CD4-positive, CD25-positive, alpha-beta regulatory T cell (primary cell): ENCODE data around the gene ADGRA1. TPM values are rescaled to one million over a fixed set of nuclear protein-coding genes. Genes with fewer than 3 reads are reported as not detected.
A peak's percentile ranks its signal among the peaks of the same experiment; 100 is the strongest.

Experiments
- ATAC-seq, 2 donors: fragments of 150-1000 bp; cut with Tn5 transposase; one replicate each; pipeline ENCODE4 v1.10.0; 2021; ENCODE audit warnings: low read depth in 2 of 2, moderate number of reproducible peaks in 2 of 2, moderate library complexity in 1 of 2
- DNase-seq, 3 donors: peaks; one replicate each; pipeline versions ENCODE4 v3.0.0 to v3.0.0-alpha.2; 2012 to 2022; ENCODE audit warnings: mixed read lengths in 1 of 3
- H3K27ac ChIP-seq: one replicate; pipeline ENCODE4 v1.7.0; 2013; ENCODE audit warnings: mild to moderate bottlenecking, low read length; ENCODE audit not compliant: insufficient read depth, poor library complexity, severe bottlenecking
- H3K27me3 ChIP-seq: one replicate; pipeline ENCODE4 v1.7.0; 2013; ENCODE audit warnings: low read length; ENCODE audit not compliant: control insufficient read depth, insufficient read depth
- H3K36me3 ChIP-seq: one replicate; pipeline ENCODE4 v1.7.0; 2013; ENCODE audit warnings: mild to moderate bottlenecking, low read length, moderate library complexity; ENCODE audit not compliant: control insufficient read depth, insufficient read depth
- H3K4me1 ChIP-seq: 2 replicates; pipeline ENCODE4 v1.7.0; 2013; ENCODE audit warnings: mild to moderate bottlenecking, low read length; ENCODE audit not compliant: insufficient read depth, control insufficient read depth, poor library complexity, severe bottlenecking
- H3K4me3 ChIP-seq: one replicate; pipeline ENCODE4 v1.7.0; 2013; ENCODE audit warnings: low read depth, mild to moderate bottlenecking, low read length, moderate library complexity
- H3K9me3 ChIP-seq, 2 experiments: 1 replicate in 1 of 2; 2 replicates in 1 of 2; pipeline ENCODE4 v1.7.0; 2013; ENCODE audit warnings: low read length in 2 of 2, mild to moderate bottlenecking in 1 of 2, moderate library complexity in 1 of 2; ENCODE audit not compliant: control insufficient read depth in 2 of 2
- H3K27ac Mint-ChIP-seq, 3 donors: one replicate each; pipeline ENCODE4 v1.8.0; 2020 to 2022; ENCODE audit warnings: mild to moderate bottlenecking in 3 of 3, mixed read lengths in 3 of 3, moderate library complexity in 2 of 3
- H3K27me3 Mint-ChIP-seq: one replicate; pipeline ENCODE4 v1.8.0; 2022; ENCODE audit warnings: mild to moderate bottlenecking, mixed read lengths
- H3K36me3 Mint-ChIP-seq: one replicate; pipeline ENCODE4 v1.8.0; 2020; ENCODE audit warnings: mixed read lengths
- H3K4me1 Mint-ChIP-seq, 4 donors: one replicate each; pipeline ENCODE4 v1.8.0; 2020 to 2022; ENCODE audit warnings: mixed read lengths in 4 of 4, mild to moderate bottlenecking in 1 of 4
- H3K4me3 Mint-ChIP-seq, 4 donors: one replicate each; pipeline ENCODE4 v1.8.0; 2020 to 2022; ENCODE audit warnings: mild to moderate bottlenecking in 4 of 4, mixed read lengths in 4 of 4, moderate library complexity in 3 of 4
- H3K9me3 Mint-ChIP-seq, 7 donors: one replicate each; pipeline ENCODE4 v1.8.0; 2020 to 2022; ENCODE audit warnings: mixed read lengths in 7 of 7, mild to moderate bottlenecking in 3 of 7, moderate library complexity in 2 of 7
- polyA plus RNA-seq, 4 donors: library from polyadenylated mRNA; unstranded; fragments of 300-500 nt; fragmentation: Illumina TruSeq; gene quantifications; one replicate each; pipeline ENCODE4 v1.2.3, GENCODE V29; 2021
- total RNA-seq: library from RNA; stranded (reverse); gene quantifications from one replicate; pipeline ENCODE4 v1.2.3, GENCODE V29; 2022

ADGRA1 gene
- total and polyA plus RNA-seq, 5 donors from 2014 or later: not detected

GRCh38 chr10:133125901-133126300 lies 38.2 kb downstream of the ADGRA1 start:
- no peak for DNase-seq
- no peak overlapping the region for H3K4me3 ChIP-seq
- no peak for ATAC-seq
- no peak overlapping the region for H3K27ac ChIP-seq
- Mint-ChIP-seq H3K4me3 (no peak overlapping the region), H3K36me3 (no peaks in the 10 kb centered on the region), H3K27me3 (peaks cover 4% of the 10 kb centered on the region), H3K9me3 (peaks cover 0 to 3% (median 0%) of the 10 kb centered on the region in 7 donors), H3K27ac (no peak overlapping the region), H3K4me1 (peaks cover 0 to 3% (median 0%) of the 10 kb centered on the region in 4 donors)
- H3K9me3 ChIP-seq: no peaks in the 10 kb centered on the region
- H3K4me1 ChIP-seq: no peaks in the 10 kb centered on the region
- no peaks in the 10 kb centered on the region for H3K36me3 ChIP-seq
- no peaks in the 10 kb centered on the region for H3K27me3 ChIP-seq

GRCh38 chr10:133126431-133127290 lies 38.9 kb downstream of the ADGRA1 start:
- H3K4me1 ChIP-seq: no peaks in the 10 kb centered on the region
- no peak for ATAC-seq
- H3K4me3 ChIP-seq: no peak overlapping the region
- H3K36me3 ChIP-seq: no peaks in the 10 kb centered on the region
- H3K4me1 Mint-ChIP-seq: peaks cover 0 to 3% (median 0%) of the 10 kb centered on the region in 4 donors
- peaks cover 4% of the 10 kb centered on the region for H3K27me3 Mint-ChIP-seq
- H3K27ac ChIP-seq: no peak overlapping the region
- no peak overlapping the region for H3K4me3 Mint-ChIP-seq
- peaks cover 0 to 3% (median 0%) of the 10 kb centered on the region in 7 donors for H3K9me3 Mint-ChIP-seq
- no peak for DNase-seq
- H3K27ac Mint-ChIP-seq: no peak overlapping the region
- H3K36me3 Mint-ChIP-seq: no peaks in the 10 kb centered on the region
- H3K27me3 ChIP-seq: no peaks in the 10 kb centered on the region
- H3K9me3 ChIP-seq: no peaks in the 10 kb centered on the region

- H3K4me3 ChIP-seq: no peak overlapping the region
- no peak overlapping the region for H3K27ac Mint-ChIP-seq
- no peaks in the 10 kb centered on the region for H3K36me3 Mint-ChIP-seq
- H3K4me1 Mint-ChIP-seq: peaks cover 0 to 3% (median 0%) of the 10 kb centered on the region in 4 donors
- no peaks in the 10 kb centered on the region for H3K4me1 ChIP-seq
- peaks cover 0 to 3% (median 0%) of the 10 kb centered on the region in 7 donors for H3K9me3 Mint-ChIP-seq
- H3K4me3 Mint-ChIP-seq: no peak overlapping the region
- H3K27ac ChIP-seq: no peak overlapping the region
- ATAC-seq (no peak), DNase-seq (peak in 1 of 3 donors; percentile 11)
- H3K36me3 ChIP-seq: no peaks in the 10 kb centered on the region
- H3K27me3 Mint-ChIP-seq: peaks cover 4% of the 10 kb centered on the region
- H3K27me3 ChIP-seq: no peaks in the 10 kb centered on the region
- H3K9me3 ChIP-seq: no peaks in the 10 kb centered on the region
Measured at GRCh38 chr10:133127291-133128125, 39.8 kb downstream of the ADGRA1 start.

GRCh38 chr10:133128126-133129070 lies 40.7 kb downstream of the ADGRA1 start:
- Histone ChIP-seq H3K27ac (no peak overlapping the region), H3K9me3 (no peaks in the 10 kb centered on the region), H3K4me1 (no peaks in the 10 kb centered on the region), H3K27me3 (no peaks in the 10 kb centered on the region), H3K4me3 (no peak overlapping the region), H3K36me3 (no peaks in the 10 kb centered on the region)
- peaks cover 0 to 3% (median 0%) of the 10 kb centered on the region in 7 donors for H3K9me3 Mint-ChIP-seq
- peaks cover 4% of the 10 kb centered on the region for H3K27me3 Mint-ChIP-seq
- no peak overlapping the region for H3K4me3 Mint-ChIP-seq
- H3K27ac Mint-ChIP-seq: no peak overlapping the region
- H3K4me1 Mint-ChIP-seq: peaks cover 0 to 3% (median 0%) of the 10 kb centered on the region in 4 donors
- ATAC-seq (no peak), DNase-seq (no peak)
- no peaks in the 10 kb centered on the region for H3K36me3 Mint-ChIP-seq

GRCh38 chr10:133129071-133129858 lies 41.5 kb downstream of the ADGRA1 start:
- Mint-ChIP-seq H3K36me3 (no peaks in the 10 kb centered on the region), H3K4me3 (no peak overlapping the region), H3K4me1 (peaks cover 0 to 3% (median 0%) of the 10 kb centered on the region in 4 donors), H3K27ac (no peak overlapping the region), H3K9me3 (peaks cover 0 to 3% (median 0%) of the 10 kb centered on the region in 7 donors), H3K27me3 (peaks cover 4% of the 10 kb centered on the region)
- H3K4me1 ChIP-seq: no peaks in the 10 kb centered on the region
- no peak overlapping the region for H3K27ac ChIP-seq
- H3K9me3 ChIP-seq: no peaks in the 10 kb centered on the region
- ATAC-seq (no peak), DNase-seq (no peak)
- H3K4me3 ChIP-seq: no peak overlapping the region
- H3K36me3 ChIP-seq: no peaks in the 10 kb centered on the region
- no peaks in the 10 kb centered on the region for H3K27me3 ChIP-seq

- Mint-ChIP-seq H3K4me1 (peaks cover 0 to 2% (median 0%) of the 10 kb centered on the region in 4 donors), H3K9me3 (peaks cover 0 to 3% (median 0%) of the 10 kb centered on the region in 7 donors), H3K36me3 (no peaks in the 10 kb centered on the region), H3K4me3 (peak overlapping the region in 1 of 4 donors; percentile 54), H3K27ac (no peak overlapping the region), H3K27me3 (peaks cover 2% of the 10 kb centered on the region)
- H3K4me1 ChIP-seq: no peaks in the 10 kb centered on the region
- H3K9me3 ChIP-seq: no peaks in the 10 kb centered on the region
- H3K4me3 ChIP-seq: no peak overlapping the region
- H3K27ac ChIP-seq: no peak overlapping the region
- H3K27me3 ChIP-seq: no peaks in the 10 kb centered on the region
- no peak for DNase-seq
- no peak for ATAC-seq
- no peaks in the 10 kb centered on the region for H3K36me3 ChIP-seq
Measured at GRCh38 chr10:133129859-133130495, 42.3 kb downstream of the ADGRA1 start.
